GM21723 (cell line): ENCODE data around the gene PDSS1.
"Not testable (repeated sequence)": the region's sequence is repeated elsewhere in the genome, so short reads cannot be mapped to it uniquely, and the experiment has no call there.

Source experiments
- ATAC-seq: cut with Tn5 transposase; IDR thresholded peaks from one replicate; pipeline ENCODE4 v1.9.1; 2021; ENCODE audit warnings: mild to moderate bottlenecking, moderate library complexity; ENCODE audit not compliant: unreplicated experiment

PDSS1 gene

DNA sequence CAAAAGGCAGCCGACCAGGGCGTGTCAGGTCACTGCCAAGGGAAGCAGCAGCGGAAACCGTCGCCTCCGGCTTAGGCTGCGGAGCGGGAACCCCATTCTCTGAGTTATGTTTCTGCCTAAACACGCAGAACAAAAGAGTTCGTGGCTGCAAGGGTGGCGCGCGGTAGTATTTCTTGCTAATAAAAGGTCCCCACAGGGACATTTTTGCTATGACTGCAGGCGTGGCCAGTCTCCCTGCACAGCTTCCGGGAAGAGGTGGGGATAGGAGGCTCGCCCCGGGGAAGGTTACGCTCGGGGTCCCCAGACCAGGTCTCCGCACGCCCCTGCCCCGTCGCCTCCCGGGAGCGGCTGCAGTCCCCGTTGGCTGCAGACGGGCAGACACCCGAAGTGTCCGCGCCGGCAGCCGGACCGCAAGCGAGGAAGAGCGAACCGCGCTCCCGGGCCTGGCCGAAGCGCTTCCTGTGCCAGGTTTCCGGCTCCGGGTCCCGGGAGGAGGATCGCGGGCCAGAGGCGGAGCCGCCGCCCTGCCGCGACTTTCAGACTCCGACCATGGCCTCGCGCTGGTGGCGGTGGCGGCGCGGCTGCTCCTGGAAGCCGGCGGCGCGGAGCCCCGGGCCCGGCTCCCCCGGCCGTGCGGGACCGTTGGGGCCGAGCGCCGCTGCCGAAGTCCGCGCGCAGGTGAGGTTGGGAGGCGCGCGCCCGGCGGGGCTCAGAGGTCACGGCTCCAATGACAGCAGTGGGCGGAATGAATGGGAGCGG is at the start of gene PDSS1:
PDSS1 (plus strand) TSS at position 539 of the 759 bp plus-strand sequence; CDS start at position 550, 11 bp downstream.
- peak; percentile 89 for ATAC-seq

- not testable (repeated sequence) for ATAC-seq
Measured at GRCh38 chr10:26648245-26648636, 49.3 kb upstream of the PDSS1 start.

GRCh38 chr10:26650406-26650805 is 47.1 kb upstream of the PDSS1 start:
- ATAC-seq = no peak

- not testable (repeated sequence) for ATAC-seq
Measured at GRCh38 chr10:26651476-26651875, 46.0 kb upstream of the PDSS1 start.

- no peak for ATAC-seq
Measured at GRCh38 chr10:26653004-26653403, 44.5 kb upstream of the PDSS1 start.

GRCh38 chr10:26655746-26656145 is 41.8 kb upstream of the PDSS1 start:
- ATAC-seq = no peak

GRCh38 chr10:26662864-26663263 is 34.6 kb upstream of the PDSS1 start:
- no peak for ATAC-seq

DNA sequence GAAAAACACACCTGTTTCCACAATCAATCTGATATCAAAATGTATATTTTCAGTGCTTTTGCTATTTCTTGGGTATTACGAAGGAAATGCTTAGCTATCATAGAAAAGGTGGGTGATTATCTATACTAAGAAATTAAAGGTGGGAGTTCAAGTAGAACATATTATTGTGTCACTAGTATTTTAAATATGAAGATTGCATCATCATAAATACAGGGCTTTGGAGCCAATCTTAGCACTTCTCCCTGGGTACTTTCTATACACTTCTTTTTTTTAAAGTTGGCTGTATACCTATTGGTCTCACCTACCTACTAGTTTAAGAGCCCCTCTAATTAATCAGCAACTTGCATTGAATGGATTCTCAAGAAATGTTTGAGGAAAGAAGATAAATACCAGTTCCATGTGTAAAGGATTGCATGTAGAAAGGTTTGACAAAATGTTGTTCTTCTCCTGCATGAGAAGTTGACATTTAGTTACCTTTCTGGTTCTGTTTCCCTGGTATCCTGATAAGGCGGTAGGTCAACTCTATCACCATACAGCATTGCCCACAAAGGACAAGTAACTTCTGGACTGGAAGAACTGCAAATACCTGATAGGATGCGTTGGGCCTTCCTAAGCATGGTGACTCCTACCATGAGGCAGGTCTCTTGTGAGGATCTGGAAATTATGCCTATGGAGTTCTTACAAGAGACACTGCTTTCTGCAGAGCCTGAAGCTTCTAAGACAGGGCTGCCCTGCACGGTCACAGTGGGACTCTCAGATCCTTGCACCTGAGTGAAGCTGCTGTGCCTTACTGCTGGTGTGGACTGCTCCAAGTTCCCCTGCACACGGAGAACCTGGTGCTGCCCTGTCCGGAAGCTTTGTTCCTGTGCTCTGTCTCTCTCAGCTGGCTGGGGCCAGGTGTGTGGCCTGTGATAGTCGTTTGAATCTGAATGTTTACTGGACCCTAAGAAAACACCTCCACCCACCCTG is 32.1 kb upstream of the PDSS1 start:
- no peak for ATAC-seq

DNA sequence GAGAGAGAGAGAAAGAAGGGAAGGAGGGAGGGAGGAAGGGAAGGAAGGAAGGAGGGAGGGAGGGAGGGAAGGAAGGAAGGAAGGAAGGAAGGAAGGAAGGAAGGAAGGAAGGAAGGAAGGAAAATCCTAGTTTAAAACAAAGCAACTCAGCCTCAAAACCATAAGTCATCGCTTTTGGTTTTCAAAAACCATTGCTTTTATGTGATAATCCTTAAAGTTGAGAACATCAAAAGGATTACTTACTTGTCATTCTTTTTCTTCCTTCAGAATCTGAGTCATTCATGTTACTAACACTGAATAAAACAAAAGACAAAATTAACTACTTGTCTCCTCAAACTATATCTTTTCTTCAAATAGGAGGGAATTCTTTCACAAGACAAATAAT is 21.6 kb upstream of the PDSS1 start:
- no peak for ATAC-seq

DNA sequence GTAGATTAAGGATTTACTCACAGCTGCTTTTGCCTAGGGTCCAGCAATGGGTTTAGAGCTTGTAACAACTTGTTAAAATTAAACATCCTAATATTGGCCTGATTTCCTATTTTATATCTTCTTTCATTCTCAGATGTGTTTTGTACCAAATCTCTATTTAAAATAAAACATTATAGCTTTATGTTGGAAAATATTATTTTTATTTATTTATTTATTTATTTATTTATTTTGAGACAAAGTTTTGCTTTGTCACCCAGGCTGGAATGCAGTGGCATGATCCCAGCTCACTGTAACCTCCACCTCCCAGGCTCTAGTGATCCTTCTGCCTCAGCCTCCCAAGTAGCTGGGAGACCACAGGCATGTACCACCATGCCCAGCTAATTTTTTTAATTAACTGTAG is 17.9 kb upstream of the PDSS1 start:
- ATAC-seq = no peak

DNA sequence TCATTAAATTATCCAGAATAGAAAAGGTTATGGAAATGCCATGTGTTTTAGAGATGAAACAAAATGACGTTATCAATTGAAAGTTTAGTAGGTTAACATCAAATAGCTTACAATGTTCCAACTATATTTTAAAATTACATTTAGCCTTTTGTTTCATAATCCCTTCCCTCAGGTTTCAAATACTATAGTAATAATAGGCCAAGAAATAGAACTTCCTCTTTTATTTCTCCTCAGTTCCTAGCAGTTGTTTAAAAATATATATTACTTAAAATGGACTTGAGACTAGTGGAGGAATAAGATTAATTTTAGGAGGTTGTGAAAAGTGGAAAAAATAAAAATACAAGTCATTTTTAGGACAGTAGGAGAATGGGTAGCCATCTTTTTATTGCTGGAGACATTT is 16.4 kb upstream of the PDSS1 start:
- no peak for ATAC-seq

GRCh38 chr10:26681971-26682370 is 15.5 kb upstream of the PDSS1 start:
- ATAC-seq = not testable (repeated sequence)

- no peak for ATAC-seq
Measured at GRCh38 chr10:26682931-26683330, 14.6 kb upstream of the PDSS1 start.

GRCh38 chr10:26684667-26685264 is 12.7 kb upstream of the PDSS1 start:
- peak; percentile 92 for ATAC-seq

GRCh38 chr10:26685441-26685840 is 12.1 kb upstream of the PDSS1 start:
- ATAC-seq = no peak

DNA sequence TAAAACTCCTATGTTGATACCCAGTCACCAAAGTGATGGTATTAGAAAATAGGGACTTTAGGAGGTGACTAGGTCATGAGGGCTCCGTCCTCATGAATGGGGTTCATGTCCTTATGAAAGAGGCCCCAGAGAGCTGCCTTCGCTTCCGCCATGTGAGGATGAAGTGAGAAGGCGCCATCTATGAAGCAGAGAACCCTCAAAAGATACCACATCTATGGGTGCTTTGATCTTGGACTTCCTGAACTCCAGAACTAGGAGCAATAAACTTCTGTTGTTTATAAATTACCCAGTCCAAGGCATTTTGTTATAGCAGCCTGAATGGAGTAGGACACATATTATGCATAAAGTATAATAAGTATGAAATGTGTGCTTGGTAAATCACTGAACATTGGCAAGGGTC is 8.1 kb upstream of the PDSS1 start:
- no peak for ATAC-seq

DNA sequence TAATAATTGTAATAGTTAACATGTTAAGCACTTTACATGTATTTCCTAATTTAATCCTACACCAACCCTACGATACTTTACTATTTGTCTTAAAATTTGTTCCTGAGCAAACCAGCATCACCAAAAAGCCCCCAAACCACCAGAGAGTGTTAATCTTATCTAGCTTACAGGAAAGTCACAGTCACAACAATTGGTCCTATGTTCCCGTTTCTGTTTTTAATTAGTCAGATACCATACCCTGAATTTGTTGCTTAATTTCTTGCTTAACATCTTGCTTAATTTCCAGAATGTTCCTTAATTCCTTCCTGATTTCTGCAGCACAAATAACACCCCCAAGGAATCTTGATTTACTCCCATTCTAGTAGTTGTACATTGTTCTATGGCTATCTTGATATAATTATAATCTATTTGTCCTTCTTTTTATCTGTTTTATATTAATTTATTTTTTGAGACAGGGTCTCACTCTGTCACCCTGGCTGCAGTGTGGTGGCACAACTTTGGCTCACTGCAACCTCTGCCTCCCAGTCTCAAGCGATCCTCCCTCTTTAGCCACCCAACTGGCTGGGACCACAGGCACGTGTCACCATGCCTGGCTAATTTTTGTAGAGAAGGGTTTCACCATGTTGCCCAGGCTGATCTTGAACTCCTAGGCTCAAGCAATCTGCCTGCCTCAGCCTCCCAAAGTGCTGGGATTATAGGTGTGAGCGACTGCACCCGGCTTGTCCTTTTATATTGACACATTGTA is 6.6 kb upstream of the PDSS1 start:
- no peak for ATAC-seq

GRCh38 chr10:26694536-26694935 is 3.0 kb upstream of the PDSS1 start:
- ATAC-seq = not testable (repeated sequence)

DNA sequence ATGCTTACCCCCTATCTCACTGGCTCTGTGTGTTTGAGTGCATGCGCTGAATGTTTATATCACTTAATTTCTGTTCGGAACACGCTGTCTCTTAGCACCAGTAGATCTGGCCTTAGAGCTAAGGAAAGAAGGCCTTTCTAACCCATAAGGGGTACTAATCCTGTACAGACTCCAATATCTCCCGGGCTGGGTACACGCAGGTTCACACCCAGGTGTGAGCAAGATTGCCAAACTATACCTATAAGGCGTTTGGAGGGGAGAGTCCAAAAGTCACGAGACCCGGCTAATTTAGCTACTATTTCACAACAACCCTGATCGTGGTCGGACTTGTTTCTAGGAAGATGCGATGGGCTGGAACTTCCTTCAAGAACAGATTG is 727 bp upstream of the PDSS1 start:
- peak; percentile 9 for ATAC-seq

DNA sequence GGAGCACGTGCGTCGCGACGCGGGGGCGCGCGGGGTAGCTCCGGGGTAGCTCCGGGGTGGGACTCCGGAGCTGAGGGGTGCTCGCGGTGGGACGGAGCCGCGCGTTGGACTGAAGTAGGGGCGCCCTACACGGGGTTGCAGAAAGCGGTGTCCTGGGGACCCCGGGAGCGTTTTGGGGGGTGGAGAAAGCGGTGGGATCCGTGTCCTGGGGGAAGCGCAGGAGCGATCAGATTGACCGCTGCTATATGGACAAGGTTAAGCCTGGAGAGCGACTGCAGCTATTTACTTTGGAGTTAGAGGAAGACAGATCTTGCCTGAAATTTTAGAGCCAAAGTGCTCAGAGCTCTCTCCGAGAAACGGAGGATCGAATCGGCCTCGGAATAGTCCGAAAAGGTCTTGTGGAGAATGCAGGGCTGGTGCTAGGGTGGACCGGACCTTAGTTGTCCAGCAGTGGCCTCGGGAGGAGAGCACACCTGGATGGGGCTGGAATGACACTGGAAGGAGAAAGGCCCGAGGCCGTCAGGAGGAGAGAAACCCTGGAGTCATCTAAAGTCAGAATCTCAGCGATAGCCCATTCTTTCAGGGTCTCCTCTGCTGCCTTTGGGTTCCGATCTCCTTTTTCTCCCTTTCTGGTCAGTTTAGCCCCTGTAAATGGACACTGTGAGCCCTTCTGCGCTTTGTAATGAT is 564 bp downstream of the PDSS1 start:
- ATAC-seq = no peak
